Measurements from ENCODE around the gene SPINK4. TPM values are rescaled to one million over a fixed set of nuclear protein-coding genes. Genes with fewer than 3 reads are reported as not detected.

SPINK4 gene
- total RNA-seq, 1 donor = not detected

GRCh38 chr9:33265211-33265865 lies 25.4 kb downstream of the SPINK4 start:
- no peak for TF ChIP-seq CTCF (IDR thresholded peaks at IDR 0.05; ENCODE audit: insufficient read depth, low read depth, low read length)
- H3K4me3 ChIP-seq (ENCODE audit: low read depth, low read length) = peak overlapping the region; percentile 94
- DNase-seq (ENCODE audit: low read depth) = peak; percentile 10

- no peak for DNase-seq (ENCODE audit: low read depth)
- TF ChIP-seq CTCF (IDR thresholded peaks at IDR 0.05; ENCODE audit: insufficient read depth, low read depth, low read length) = no peak
These were observed 27.3 kb downstream of the SPINK4 start for GRCh38 chr9:33267151-33267767.

GRCh38 chr9:33270146-33270545 lies 30.2 kb downstream of the SPINK4 start:
- no peak overlapping the region for H3K4me3 ChIP-seq (ENCODE audit: low read depth, low read length)
- no peak for DNase-seq (ENCODE audit: low read depth)
- TF ChIP-seq CTCF (IDR thresholded peaks at IDR 0.05; ENCODE audit: insufficient read depth, low read depth, low read length) = no peak

More at GRCh38 chr9:33267151-33267767, 27.3 kb downstream of the SPINK4 start:
- H3K4me3 ChIP-seq (ENCODE audit: low read depth, low read length) = no peak overlapping the region

GRCh38 chr9:33272061-33272460 lies 32.1 kb downstream of the SPINK4 start:
- no peak overlapping the region for H3K4me3 ChIP-seq (ENCODE audit: low read depth, low read length)
- no peak for DNase-seq (ENCODE audit: low read depth)
- TF ChIP-seq CTCF (IDR thresholded peaks at IDR 0.05; ENCODE audit: insufficient read depth, low read depth, low read length) = no peak

GRCh38 chr9:33273266-33273971 lies 33.5 kb downstream of the SPINK4 start:
- no peak for TF ChIP-seq CTCF (IDR thresholded peaks at IDR 0.05; ENCODE audit: insufficient read depth, low read depth, low read length)
- DNase-seq (ENCODE audit: low read depth) = no peak
- H3K4me3 ChIP-seq (ENCODE audit: low read depth, low read length) = no peak overlapping the region

- no peak for DNase-seq (ENCODE audit: low read depth)
- no peak overlapping the region for H3K4me3 ChIP-seq (ENCODE audit: low read depth, low read length)
- no peak for TF ChIP-seq CTCF (IDR thresholded peaks at IDR 0.05; ENCODE audit: insufficient read depth, low read depth, low read length)
These were observed 34.0 kb downstream of the SPINK4 start for GRCh38 chr9:33273972-33274328.

Measured in fibroblast of villous mesenchyme (primary cell).